DOHH2 (cell line): ENCODE measurements around the gene CABP4.
A peak's percentile ranks its signal among the peaks of the same experiment; 100 is the strongest.

Experiments
- H3F3A ChIP-seq: fragments of 200-600 bp; sonication (generic), shearing (Covaris generic); 2 replicates; pipeline ENCODE4 v1.6.0; 2016; ENCODE audit warnings: antibody characterized with exemption, mild to moderate bottlenecking; ENCODE audit not compliant: control insufficient read depth, insufficient read depth
- H3K27ac ChIP-seq: fragments of 200-600 bp; sonication (generic); 2 replicates; pipeline ENCODE4 v1.5.1; 2014; ENCODE audit warnings: low read depth, mild to moderate bottlenecking, low read length, moderate library complexity
- H3K27me3 ChIP-seq: fragments of 200-600 bp; sonication (generic); 2 replicates; pipeline ENCODE4 v1.6.1; 2014; ENCODE audit warnings: mild to moderate bottlenecking, low read length, mixed read lengths; ENCODE audit not compliant: control insufficient read depth
- H3K36me3 ChIP-seq: fragments of 200-600 bp; sonication (generic); 2 replicates; pipeline ENCODE4 v1.6.1; 2014; ENCODE audit warnings: mild to moderate bottlenecking, low read length, moderate library complexity, mixed read lengths; ENCODE audit not compliant: control insufficient read depth
- H3K4me1 ChIP-seq: fragments of 200-600 bp; sonication (generic); 2 replicates; pipeline ENCODE4 v1.6.1; 2014; ENCODE audit warnings: mild to moderate bottlenecking, low read length, mixed read lengths; ENCODE audit not compliant: control insufficient read depth
- H3K4me2 ChIP-seq: fragments of 200-600 bp; sonication (generic); 2 replicates; pipeline ENCODE4 v1.6.0; 2014; ENCODE audit warnings: mild to moderate bottlenecking, low read length, moderate library complexity
- H3K4me3 ChIP-seq: fragments of 200-600 bp; sonication (generic); 2 replicates; pipeline ENCODE4 v1.5.1; 2014; ENCODE audit warnings: mild to moderate bottlenecking, low read length, mixed read lengths
- H3K79me2 ChIP-seq: fragments of 200-600 bp; sonication (generic); 2 replicates; pipeline ENCODE4 v1.6.1; 2014; ENCODE audit warnings: mild to moderate bottlenecking, low read length, mixed read lengths; ENCODE audit not compliant: control insufficient read depth
- H3K9me2 ChIP-seq: fragments of 200-600 bp; sonication (generic); replicated peaks from 2 replicates; pipeline ENCODE4 v1.6.1; 2014; ENCODE audit warnings: mild to moderate bottlenecking, low read length, mixed read lengths; ENCODE audit not compliant: control insufficient read depth
- H3K9me3 ChIP-seq: fragments of 200-600 bp; sonication (generic); 2 replicates; pipeline ENCODE4 v1.6.1; 2014; ENCODE audit warnings: antibody characterized with exemption, low read length, mixed read lengths; ENCODE audit not compliant: control insufficient read depth, insufficient read depth
- H4K20me1 ChIP-seq: fragments of 200-600 bp; sonication (generic); 2 replicates; pipeline ENCODE4 v1.6.0; 2014; ENCODE audit warnings: low read depth, mild to moderate bottlenecking, antibody characterized with exemption, low read length, moderate library complexity; ENCODE audit not compliant: control insufficient read depth, insufficient read depth
- CTCF ChIP-seq: fragments of 200-600 bp; sonication (generic); IDR thresholded peaks from one replicate; pipeline ENCODE4 v1.5.1; 2014; ENCODE audit warnings: antibody characterized with exemption, mild to moderate bottlenecking, low read depth, low read length; ENCODE audit not compliant: poor library complexity, severe bottlenecking
- EZH2phosphoT487 ChIP-seq: fragments of 200-600 bp; sonication (generic); IDR thresholded peaks from 2 replicates; pipeline ENCODE4 v1.6.1; 2017; ENCODE audit warnings: borderline replicate concordance, mild to moderate bottlenecking, antibody characterized with exemption, low read length, moderate library complexity, mixed read lengths

Gene CABP4

GRCh38 chr11:67482275-67482826, 27.2 kb downstream of the CABP4 start:
- Histone ChIP-seq H3K9me3 (no peaks in the 10 kb centered on the region), H4K20me1 (no peaks in the 10 kb centered on the region), H3K4me3 (peak overlapping the region; percentile 81), H3K27me3 (peaks cover 2% of the 10 kb centered on the region; the same call in 1 of the 2 replicates), H3K27ac (peak overlapping the region; percentile 81), H3F3A (peaks cover 28% of the 10 kb centered on the region), H3K9me2 (no peaks in the 10 kb centered on the region), H3K79me2 (peaks cover 32% of the 10 kb centered on the region), H3K4me2 (peak overlapping the region; percentile 86), H3K36me3 (peaks cover 14% of the 10 kb centered on the region), H3K4me1 (peaks cover 50% of the 10 kb centered on the region)
- no peak for TF ChIP-seq EZH2phosphoT487
- TF ChIP-seq CTCF: no peak

- Histone ChIP-seq H4K20me1 (no peaks in the 10 kb centered on the region), H3K79me2 (peaks cover 39% of the 10 kb centered on the region), H3K27ac (peak within 1 kb of the TSS; percentile 81), H3K27me3 (peaks cover 2% of the 10 kb centered on the region; the same call in 1 of the 2 replicates), H3K9me2 (no peaks in the 10 kb centered on the region), H3K4me3 (peak within 1 kb of the TSS; percentile 81), H3F3A (peaks cover 31% of the 10 kb centered on the region), H3K9me3 (no peaks in the 10 kb centered on the region), H3K4me2 (peak within 1 kb of the TSS; percentile 86), H3K4me1 (peaks cover 50% of the 10 kb centered on the region), H3K36me3 (peaks cover 21% of the 10 kb centered on the region)
- TF ChIP-seq EZH2phosphoT487 (no peak), CTCF (no peak)
Observed at GRCh38 chr11:67482827-67483798, 28.0 kb downstream of the CABP4 start, which contains the start of gene AIP. Gene AIP, plus strand, starts transcription at chr11:67483026. Its CDS starts 133 bp downstream, at chr11:67483159.

GRCh38 chr11:67483831-67484665, 28.9 kb downstream of the CABP4 start:
- H4K20me1 ChIP-seq: no peaks in the 10 kb centered on the region
- no peaks in the 10 kb centered on the region for H3K9me3 ChIP-seq
- TF ChIP-seq CTCF: no peak
- peak overlapping the region; percentile 86 for H3K4me2 ChIP-seq
- peak overlapping the region; percentile 81 for H3K27ac ChIP-seq
- H3K36me3 ChIP-seq: peaks cover 28% of the 10 kb centered on the region
- peaks cover 43% of the 10 kb centered on the region for H3K79me2 ChIP-seq
- H3K4me3 ChIP-seq: peak overlapping the region; percentile 81
- peaks cover 50% of the 10 kb centered on the region for H3K4me1 ChIP-seq
- H3F3A ChIP-seq: peaks cover 31% of the 10 kb centered on the region
- H3K9me2 ChIP-seq: no peaks in the 10 kb centered on the region
- H3K27me3 ChIP-seq: peaks cover 2% of the 10 kb centered on the region; the same call in 1 of the 2 replicates
